K562 (cell line): ENCODE data around the gene SFN. TPM values are rescaled to one million over a fixed set of nuclear protein-coding genes. Genes with fewer than 3 reads are reported as not detected.

Experiments used
- CHD1 ChIP-seq: fragments of 200-600 bp; sonication (generic); IDR thresholded peaks from one replicate; pipeline ENCODE4 v1.6.1; 2012; ENCODE audit warnings: mild to moderate bottlenecking, moderate library complexity, low read length, inconsistent platforms
- GABPA ChIP-seq: fragments of 200-800 bp; sonication (Bioruptor generic); conservative IDR thresholded peaks from 2 replicates; pipeline ENCODE4 v1.6.1; 2016; ENCODE audit warnings: low read depth, missing genetic modification characterization, missing compliant biosample characterization
- KAT7 ChIP-seq: sonication (generic); formaldehyde crosslinking; IDR thresholded peaks from 2 replicates; pipeline ENCODE4 v1.8.0; 2022; ENCODE audit warnings: missing genetic modification reagents, mild to moderate bottlenecking, borderline replicate concordance
- NR2F6 ChIP-seq: fragments of 450-650 bp; formaldehyde crosslinking; IDR thresholded peaks from 2 replicates; pipeline ENCODE4 v1.4.0; 2020; ENCODE audit warnings: mild to moderate bottlenecking
- polyA plus RNA-seq, 8 experiments: library from polyadenylated mRNA; depleted of rRNA in 4 of 8; stranded (reverse) in 5 of 8; unstranded in 3 of 8; fragments of >200 nt; fragmentation: Nextera tagmentation in 2 of 8; fragmentation: Illumina TruSeq in 1 of 8; extraction: Ambion mirVana in 2 of 8; extraction: Trizol in 1 of 8; gene quantifications; 2 replicates each; pipeline versions ENCODE4 v1.2.1 to v1.2.3, GENCODE V29; 2011 to 2014; ENCODE audit warnings: inconsistent platforms in 1 of 8, missing spikeins in 1 of 8
- total RNA-seq, 7 experiments: library from RNA; depleted of rRNA in 6 of 7; stranded (reverse); fragments of >200 nt in 6 of 7; fragmentation: Illumina TruSeq in 2 of 7; extraction: Trizol in 2 of 7; gene quantifications; 2 replicates each; pipeline versions ENCODE4 v1.2.1 to v1.2.3, GENCODE V29; 2011 to 2021; ENCODE audit warnings: low replicate concordance in 1 of 7
- TF ChIP-seq, protein P1 (sequence below): fragments of 200-600 bp; sonication (generic); IDR thresholded peaks from one replicate; pipeline ENCODE4 v1.6.1; 2012; ENCODE audit warnings: mild to moderate bottlenecking, low read depth, low read length, inconsistent platforms
- TF ChIP-seq, protein P2 (sequence below): fragments of 250-450 bp; sonication (Bioruptor Pico); IDR thresholded peaks from 2 replicates; pipeline ENCODE4 v1.8.0; 2022; ENCODE audit warnings: inconsistent platforms, mild to moderate bottlenecking, moderate library complexity, borderline replicate concordance
- TF ChIP-seq, protein P3 (sequence below): sonication (generic); formaldehyde crosslinking; IDR thresholded peaks from 2 replicates; pipeline ENCODE4 v1.8.1; 2023; ENCODE audit warnings: mild to moderate bottlenecking, missing genetic modification reagents
- TF ChIP-seq, protein P4 (sequence below): fragments of 250-450 bp; sonication (Bioruptor Pico); IDR thresholded peaks from 2 replicates; pipeline ENCODE4 v1.5.1; 2021; ENCODE audit warnings: mild to moderate bottlenecking
- TF ChIP-seq, protein P5 (sequence below): fragments of 450-650 bp; IDR thresholded peaks from 2 replicates; pipeline ENCODE4 v1.6.1; 2016; ENCODE audit warnings: low read depth, mild to moderate bottlenecking, moderate library complexity

SFN gene
- total and polyA plus RNA-seq, 9 of the 15 experiments (the other 6 are each of a cell fraction or from before 2014, with no cell fraction given), result 0.10 to 3.8 (median 2.0) TPM

DNA sequence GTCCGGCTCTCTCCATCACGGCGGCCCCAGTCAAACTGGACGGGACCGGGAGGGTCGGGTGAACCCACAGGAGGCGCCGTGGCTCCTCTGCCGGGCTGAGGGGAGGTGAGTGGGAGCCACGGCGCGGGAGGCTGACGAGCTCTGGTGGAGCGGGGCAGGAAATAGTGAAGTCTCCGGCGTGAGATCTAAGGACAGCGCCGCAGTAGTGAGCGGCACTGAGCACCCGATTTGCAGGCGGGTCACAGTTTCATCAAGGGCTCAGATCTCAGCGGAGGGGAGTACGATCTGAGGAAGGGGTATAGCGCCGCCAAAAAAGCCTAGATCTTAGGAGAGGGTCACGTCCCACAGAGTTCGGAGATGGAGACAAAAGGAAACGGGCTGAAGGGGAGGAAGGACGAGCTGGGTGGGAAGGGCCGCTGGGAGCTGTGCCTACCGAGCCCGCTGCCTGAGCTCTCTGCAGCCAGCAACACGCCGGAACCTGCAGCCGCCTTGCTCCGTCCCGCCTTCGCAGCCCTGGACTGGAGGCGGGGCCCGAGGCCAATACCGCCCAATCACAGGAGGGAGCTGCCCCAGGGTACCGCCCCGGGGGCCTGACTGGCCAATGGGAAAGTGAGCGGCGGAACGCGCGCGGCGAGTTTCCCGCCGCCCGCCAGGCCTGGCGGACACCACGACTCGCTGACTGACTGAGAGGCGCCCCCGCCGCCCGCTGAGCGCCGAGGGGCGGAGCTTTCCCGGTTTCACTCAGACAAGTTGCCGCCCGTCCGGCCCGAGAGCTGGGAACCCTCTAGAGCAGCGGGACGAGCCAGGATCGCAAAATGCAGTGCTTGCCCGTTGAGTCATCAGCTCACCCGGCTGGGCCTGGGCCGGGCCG lies 1.9 kb downstream of the SFN start (continued):
- TF ChIP-seq, protein P1, sequence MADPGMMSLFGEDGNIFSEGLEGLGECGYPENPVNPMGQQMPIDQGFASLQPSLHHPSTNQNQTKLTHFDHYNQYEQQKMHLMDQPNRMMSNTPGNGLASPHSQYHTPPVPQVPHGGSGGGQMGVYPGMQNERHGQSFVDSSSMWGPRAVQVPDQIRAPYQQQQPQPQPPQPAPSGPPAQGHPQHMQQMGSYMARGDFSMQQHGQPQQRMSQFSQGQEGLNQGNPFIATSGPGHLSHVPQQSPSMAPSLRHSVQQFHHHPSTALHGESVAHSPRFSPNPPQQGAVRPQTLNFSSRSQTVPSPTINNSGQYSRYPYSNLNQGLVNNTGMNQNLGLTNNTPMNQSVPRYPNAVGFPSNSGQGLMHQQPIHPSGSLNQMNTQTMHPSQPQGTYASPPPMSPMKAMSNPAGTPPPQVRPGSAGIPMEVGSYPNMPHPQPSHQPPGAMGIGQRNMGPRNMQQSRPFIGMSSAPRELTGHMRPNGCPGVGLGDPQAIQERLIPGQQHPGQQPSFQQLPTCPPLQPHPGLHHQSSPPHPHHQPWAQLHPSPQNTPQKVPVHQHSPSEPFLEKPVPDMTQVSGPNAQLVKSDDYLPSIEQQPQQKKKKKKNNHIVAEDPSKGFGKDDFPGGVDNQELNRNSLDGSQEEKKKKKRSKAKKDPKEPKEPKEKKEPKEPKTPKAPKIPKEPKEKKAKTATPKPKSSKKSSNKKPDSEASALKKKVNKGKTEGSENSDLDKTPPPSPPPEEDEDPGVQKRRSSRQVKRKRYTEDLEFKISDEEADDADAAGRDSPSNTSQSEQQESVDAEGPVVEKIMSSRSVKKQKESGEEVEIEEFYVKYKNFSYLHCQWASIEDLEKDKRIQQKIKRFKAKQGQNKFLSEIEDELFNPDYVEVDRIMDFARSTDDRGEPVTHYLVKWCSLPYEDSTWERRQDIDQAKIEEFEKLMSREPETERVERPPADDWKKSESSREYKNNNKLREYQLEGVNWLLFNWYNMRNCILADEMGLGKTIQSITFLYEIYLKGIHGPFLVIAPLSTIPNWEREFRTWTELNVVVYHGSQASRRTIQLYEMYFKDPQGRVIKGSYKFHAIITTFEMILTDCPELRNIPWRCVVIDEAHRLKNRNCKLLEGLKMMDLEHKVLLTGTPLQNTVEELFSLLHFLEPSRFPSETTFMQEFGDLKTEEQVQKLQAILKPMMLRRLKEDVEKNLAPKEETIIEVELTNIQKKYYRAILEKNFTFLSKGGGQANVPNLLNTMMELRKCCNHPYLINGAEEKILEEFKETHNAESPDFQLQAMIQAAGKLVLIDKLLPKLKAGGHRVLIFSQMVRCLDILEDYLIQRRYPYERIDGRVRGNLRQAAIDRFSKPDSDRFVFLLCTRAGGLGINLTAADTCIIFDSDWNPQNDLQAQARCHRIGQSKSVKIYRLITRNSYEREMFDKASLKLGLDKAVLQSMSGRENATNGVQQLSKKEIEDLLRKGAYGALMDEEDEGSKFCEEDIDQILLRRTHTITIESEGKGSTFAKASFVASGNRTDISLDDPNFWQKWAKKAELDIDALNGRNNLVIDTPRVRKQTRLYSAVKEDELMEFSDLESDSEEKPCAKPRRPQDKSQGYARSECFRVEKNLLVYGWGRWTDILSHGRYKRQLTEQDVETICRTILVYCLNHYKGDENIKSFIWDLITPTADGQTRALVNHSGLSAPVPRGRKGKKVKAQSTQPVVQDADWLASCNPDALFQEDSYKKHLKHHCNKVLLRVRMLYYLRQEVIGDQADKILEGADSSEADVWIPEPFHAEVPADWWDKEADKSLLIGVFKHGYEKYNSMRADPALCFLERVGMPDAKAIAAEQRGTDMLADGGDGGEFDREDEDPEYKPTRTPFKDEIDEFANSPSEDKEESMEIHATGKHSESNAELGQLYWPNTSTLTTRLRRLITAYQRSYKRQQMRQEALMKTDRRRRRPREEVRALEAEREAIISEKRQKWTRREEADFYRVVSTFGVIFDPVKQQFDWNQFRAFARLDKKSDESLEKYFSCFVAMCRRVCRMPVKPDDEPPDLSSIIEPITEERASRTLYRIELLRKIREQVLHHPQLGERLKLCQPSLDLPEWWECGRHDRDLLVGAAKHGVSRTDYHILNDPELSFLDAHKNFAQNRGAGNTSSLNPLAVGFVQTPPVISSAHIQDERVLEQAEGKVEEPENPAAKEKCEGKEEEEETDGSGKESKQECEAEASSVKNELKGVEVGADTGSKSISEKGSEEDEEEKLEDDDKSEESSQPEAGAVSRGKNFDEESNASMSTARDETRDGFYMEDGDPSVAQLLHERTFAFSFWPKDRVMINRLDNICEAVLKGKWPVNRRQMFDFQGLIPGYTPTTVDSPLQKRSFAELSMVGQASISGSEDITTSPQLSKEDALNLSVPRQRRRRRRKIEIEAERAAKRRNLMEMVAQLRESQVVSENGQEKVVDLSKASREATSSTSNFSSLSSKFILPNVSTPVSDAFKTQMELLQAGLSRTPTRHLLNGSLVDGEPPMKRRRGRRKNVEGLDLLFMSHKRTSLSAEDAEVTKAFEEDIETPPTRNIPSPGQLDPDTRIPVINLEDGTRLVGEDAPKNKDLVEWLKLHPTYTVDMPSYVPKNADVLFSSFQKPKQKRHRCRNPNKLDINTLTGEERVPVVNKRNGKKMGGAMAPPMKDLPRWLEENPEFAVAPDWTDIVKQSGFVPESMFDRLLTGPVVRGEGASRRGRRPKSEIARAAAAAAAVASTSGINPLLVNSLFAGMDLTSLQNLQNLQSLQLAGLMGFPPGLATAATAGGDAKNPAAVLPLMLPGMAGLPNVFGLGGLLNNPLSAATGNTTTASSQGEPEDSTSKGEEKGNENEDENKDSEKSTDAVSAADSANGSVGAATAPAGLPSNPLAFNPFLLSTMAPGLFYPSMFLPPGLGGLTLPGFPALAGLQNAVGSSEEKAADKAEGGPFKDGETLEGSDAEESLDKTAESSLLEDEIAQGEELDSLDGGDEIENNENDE, result no peak
- TF ChIP-seq GABPA (tag) (peak; percentile 88), NR2F6 (CRISPR knock-in tag) (no peak), CHD1 (no peak), KAT7 (CRISPR knock-in tag) (no peak)
- TF ChIP-seq, protein P2, sequence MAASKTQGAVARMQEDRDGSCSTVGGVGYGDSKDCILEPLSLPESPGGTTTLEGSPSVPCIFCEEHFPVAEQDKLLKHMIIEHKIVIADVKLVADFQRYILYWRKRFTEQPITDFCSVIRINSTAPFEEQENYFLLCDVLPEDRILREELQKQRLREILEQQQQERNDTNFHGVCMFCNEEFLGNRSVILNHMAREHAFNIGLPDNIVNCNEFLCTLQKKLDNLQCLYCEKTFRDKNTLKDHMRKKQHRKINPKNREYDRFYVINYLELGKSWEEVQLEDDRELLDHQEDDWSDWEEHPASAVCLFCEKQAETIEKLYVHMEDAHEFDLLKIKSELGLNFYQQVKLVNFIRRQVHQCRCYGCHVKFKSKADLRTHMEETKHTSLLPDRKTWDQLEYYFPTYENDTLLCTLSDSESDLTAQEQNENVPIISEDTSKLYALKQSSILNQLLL (CRISPR knock-in tag), result no peak
- TF ChIP-seq, protein P3, sequence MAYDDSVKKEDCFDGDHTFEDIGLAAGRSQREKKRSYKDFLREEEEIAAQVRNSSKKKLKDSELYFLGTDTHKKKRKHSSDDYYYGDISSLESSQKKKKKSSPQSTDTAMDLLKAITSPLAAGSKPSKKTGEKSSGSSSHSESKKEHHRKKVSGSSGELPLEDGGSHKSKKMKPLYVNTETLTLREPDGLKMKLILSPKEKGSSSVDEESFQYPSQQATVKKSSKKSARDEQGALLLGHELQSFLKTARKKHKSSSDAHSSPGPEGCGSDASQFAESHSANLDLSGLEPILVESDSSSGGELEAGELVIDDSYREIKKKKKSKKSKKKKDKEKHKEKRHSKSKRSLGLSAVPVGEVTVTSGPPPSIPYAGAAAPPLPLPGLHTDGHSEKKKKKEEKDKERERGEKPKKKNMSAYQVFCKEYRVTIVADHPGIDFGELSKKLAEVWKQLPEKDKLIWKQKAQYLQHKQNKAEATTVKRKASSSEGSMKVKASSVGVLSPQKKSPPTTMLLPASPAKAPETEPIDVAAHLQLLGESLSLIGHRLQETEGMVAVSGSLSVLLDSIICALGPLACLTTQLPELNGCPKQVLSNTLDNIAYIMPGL (CRISPR knock-in tag), result no peak
- TF ChIP-seq, protein P4, sequence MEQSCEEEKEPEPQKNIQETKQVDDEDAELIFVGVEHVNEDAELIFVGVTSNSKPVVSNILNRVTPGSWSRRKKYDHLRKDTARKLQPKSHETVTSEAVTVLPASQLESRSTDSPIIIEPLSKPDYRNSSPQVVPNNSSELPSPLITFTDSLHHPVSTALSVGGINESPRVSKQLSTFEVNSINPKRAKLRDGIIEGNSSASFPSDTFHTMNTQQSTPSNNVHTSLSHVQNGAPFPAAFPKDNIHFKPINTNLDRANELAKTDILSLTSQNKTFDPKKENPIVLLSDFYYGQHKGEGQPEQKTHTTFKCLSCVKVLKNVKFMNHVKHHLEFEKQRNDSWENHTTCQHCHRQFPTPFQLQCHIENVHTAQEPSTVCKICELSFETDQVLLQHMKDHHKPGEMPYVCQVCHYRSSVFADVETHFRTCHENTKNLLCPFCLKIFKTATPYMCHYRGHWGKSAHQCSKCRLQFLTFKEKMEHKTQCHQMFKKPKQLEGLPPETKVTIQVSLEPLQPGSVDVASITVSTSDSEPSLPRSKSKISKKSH (CRISPR knock-in tag), result no peak
- TF ChIP-seq, protein P5, sequence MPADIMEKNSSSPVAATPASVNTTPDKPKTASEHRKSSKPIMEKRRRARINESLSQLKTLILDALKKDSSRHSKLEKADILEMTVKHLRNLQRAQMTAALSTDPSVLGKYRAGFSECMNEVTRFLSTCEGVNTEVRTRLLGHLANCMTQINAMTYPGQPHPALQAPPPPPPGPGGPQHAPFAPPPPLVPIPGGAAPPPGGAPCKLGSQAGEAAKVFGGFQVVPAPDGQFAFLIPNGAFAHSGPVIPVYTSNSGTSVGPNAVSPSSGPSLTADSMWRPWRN, result peak; percentile 82
